ENCODE measurements around the gene CNNM4. TPM values are rescaled to one million over a fixed set of nuclear protein-coding genes. Genes with fewer than 3 reads are reported as not detected.

The CNNM4 gene
- total and polyA plus RNA-seq, 2 of the 4 experiments (the other 2 are of a cell fraction): 2.0 to 4.1 TPM

DNA sequence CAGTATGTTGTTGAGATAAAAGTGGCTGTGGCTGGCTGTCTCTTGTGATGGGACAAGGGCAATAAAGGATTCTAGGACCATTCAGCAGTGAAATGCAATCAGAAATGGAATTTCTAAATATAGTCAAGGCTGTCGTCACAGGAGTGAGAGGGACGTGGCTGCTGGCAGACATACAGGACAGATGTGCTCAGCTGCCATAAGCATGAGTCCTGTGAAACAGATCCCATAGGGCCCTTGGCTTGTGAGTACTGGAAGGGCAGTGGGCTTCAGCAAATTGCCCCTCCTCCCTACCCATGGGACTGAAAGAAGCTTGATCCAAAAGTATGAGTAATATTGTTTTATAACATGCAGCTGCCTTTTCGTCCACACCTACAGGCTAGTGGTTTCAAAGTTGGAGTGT is 51.2 kb downstream of the CNNM4 start:
- H4K5ac ChIP-seq (ENCODE audit: low read depth, low read length): no peak overlapping the region
- H3K4me2 ChIP-seq (ENCODE audit: low read depth, low read length): no peak overlapping the region; the same call in 1 of the 2 replicates
- H2BK120ac ChIP-seq (ENCODE audit: low read depth, low read length): no peak overlapping the region
- no peak overlapping the region for H4K8ac ChIP-seq (ENCODE audit: low read depth in 2 of 2, low read length in 2 of 2)
- no CpG with 5 or more reads among the region's 3 CpGs for WGBS, 2 experiments (ENCODE audit: extremely low coverage in 2 of 2, insufficient read length in 1 of 2)
- dilution Hi-C loops (cut with HindIII; ENCODE audit: low sequenced_read_pairs, unreplicated experiment) (no loop called here), in situ Hi-C loops (cut with MboI; ENCODE audit: low sequenced_read_pairs) (no loop called here), intact Hi-C loops (cut with micrococcal nuclease) (no loop called here)
- peak; percentile 77 for DNase-seq
- H3K14ac ChIP-seq (replicated peaks; ENCODE audit: low read depth, low read length): no peak overlapping the region
- H2AK5ac ChIP-seq (ENCODE audit: low read depth, low read length): no peak overlapping the region
- no peaks in the 10 kb centered on the region for H3K9me3 ChIP-seq (ENCODE audit: control insufficient read depth, insufficient read depth, low read length)
- H2BK15ac ChIP-seq (ENCODE audit: low read depth, low read length): no peak overlapping the region
- no peak overlapping the region for H3K56ac ChIP-seq (ENCODE audit: extremely low read depth, insufficient read depth, low read length)
- H3K4me3 ChIP-seq (ENCODE audit: insufficient read depth, low read depth, low read length): no peak overlapping the region
- H4K91ac ChIP-seq (ENCODE audit: insufficient read depth, low read depth, low read length): no peak overlapping the region
- no peak overlapping the region for H3K27ac ChIP-seq (ENCODE audit: insufficient read depth, low read length)
- ATAC-seq (ENCODE audit: low read depth): no peak
- no peaks in the 10 kb centered on the region; the same call in 1 of the 2 replicates for H4K20me1 ChIP-seq (ENCODE audit: insufficient read depth, low read length)
- ChIA-PET POLR2A (ENCODE audit: unreplicated experiment) (no interaction called here), CTCF (no interaction called here)
- H3K4ac ChIP-seq (ENCODE audit: low read depth, low read length): no peak overlapping the region
- no TSS peak for BruUV-seq (replicated peaks)
- no peak overlapping the region for H2BK5ac ChIP-seq (ENCODE audit: low read depth, low read length, poor library complexity, severe bottlenecking)
- no peak overlapping the region for H2BK20ac ChIP-seq (ENCODE audit: low read depth, low read length)
- peaks cover 4% of the 10 kb centered on the region; the same call in 1 of the 2 replicates for H3K9me1 ChIP-seq (ENCODE audit: insufficient read depth, low read length)
- H3K79me1 ChIP-seq (ENCODE audit: low read depth in 1 of 2, low read length in 2 of 2): no peaks in the 10 kb centered on the region
- TF ChIP-seq BHLHE40 (IDR thresholded peaks at IDR 0.05; ENCODE audit: low read depth, low read length): no peak
- TF ChIP-seq RCOR1 (IDR thresholded peaks at IDR 0.05; ENCODE audit: insufficient replicate concordance, low read length): no peak
- TF ChIP-seq SMC3 (IDR thresholded peaks at IDR 0.05; ENCODE audit: low read depth, low read length): no peak
- no peak for TF ChIP-seq MXI1 (IDR thresholded peaks at IDR 0.05; ENCODE audit: borderline replicate concordance, low read depth, low read length)
- no peak for TF ChIP-seq MAZ (IDR thresholded peaks at IDR 0.05; ENCODE audit: borderline replicate concordance, low read depth, low read length)
- TF ChIP-seq, protein P1, sequence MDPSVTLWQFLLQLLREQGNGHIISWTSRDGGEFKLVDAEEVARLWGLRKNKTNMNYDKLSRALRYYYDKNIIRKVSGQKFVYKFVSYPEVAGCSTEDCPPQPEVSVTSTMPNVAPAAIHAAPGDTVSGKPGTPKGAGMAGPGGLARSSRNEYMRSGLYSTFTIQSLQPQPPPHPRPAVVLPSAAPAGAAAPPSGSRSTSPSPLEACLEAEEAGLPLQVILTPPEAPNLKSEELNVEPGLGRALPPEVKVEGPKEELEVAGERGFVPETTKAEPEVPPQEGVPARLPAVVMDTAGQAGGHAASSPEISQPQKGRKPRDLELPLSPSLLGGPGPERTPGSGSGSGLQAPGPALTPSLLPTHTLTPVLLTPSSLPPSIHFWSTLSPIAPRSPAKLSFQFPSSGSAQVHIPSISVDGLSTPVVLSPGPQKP (IDR thresholded peaks at IDR 0.05; ENCODE audit: borderline replicate concordance, low read depth, low read length): no peak
- TF ChIP-seq CEBPB (IDR thresholded peaks at IDR 0.05; ENCODE audit: low read depth, low read length): no peak
- TF ChIP-seq USF2 (IDR thresholded peaks at IDR 0.05; ENCODE audit: low read depth, low read length): no peak
- TF ChIP-seq CHD1 (IDR thresholded peaks at IDR 0.05; ENCODE audit: low read depth, low read length): no peak
- TF ChIP-seq CTCF (conservative IDR thresholded peaks at IDR 0.05; ENCODE audit: low read depth, low read length): no peak
- no peak overlapping the region for H3K18ac ChIP-seq (ENCODE audit: low read depth, low read length)
- no peak overlapping the region for H2AFZ ChIP-seq (replicated peaks; ENCODE audit: low read length, poor library complexity)
- peaks cover 7% of the 10 kb centered on the region for H3K4me1 ChIP-seq (ENCODE audit: control insufficient read depth, insufficient read depth, low read length)
- no peak overlapping the region for H2AK9ac ChIP-seq (replicated peaks; ENCODE audit: low read depth, low read length, poor library complexity)
- H3K27me3 ChIP-seq (ENCODE audit: control insufficient read depth, insufficient read depth, low read length): no peaks in the 10 kb centered on the region
- H3K36me3 ChIP-seq (ENCODE audit: control insufficient read depth, insufficient read depth, low read length): 0 out of 2 replicates have a peak, but pooled peaks cover 1% of the 10 kb centered on the region
- H3K23ac ChIP-seq (ENCODE audit: low read depth, low read length): no peak overlapping the region
- no peak overlapping the region for H3K9ac ChIP-seq (ENCODE audit: low read depth, low read length)
